ENCODE measurements around the gene ATAD1. TPM values are rescaled to one million over a fixed set of nuclear protein-coding genes. Genes with fewer than 3 reads are reported as not detected.
"Not testable (repeated sequence)": the region's sequence is repeated elsewhere in the genome, so short reads cannot be mapped to it uniquely, and the experiment has no call there.

Gene ATAD1
- total and polyA plus RNA-seq, 8 donors, result 3.6 to 23.4 (median 16.0) TPM

GRCh38 chr10:87861953-87862678 is 44.1 kb upstream of the ATAD1 start:
- TF ChIP-seq CTCF (IDR thresholded peaks at IDR 0.05), result no peak
- no peak for FAIRE-seq
- WGBS, 2 donors, result 0% methylated on average over 57 of the region's 57 CpGs

GRCh38 chr10:87861566-87861952 is 43.5 kb upstream of the ATAD1 start:
- ATAC-seq, result peak; percentile 38 to 62 (median 52)
- intact Hi-C loops (cut with DNase I), result no loop called here
- peaks cover 4 to 11% (median 7%) of the 10 kb centered on the region in 3 donors for H3K4me1 ChIP-seq

More at GRCh38 chr10:87861953-87862678, 44.1 kb upstream of the ATAD1 start:
- Histone ChIP-seq H3K9me3 (no peaks in the 10 kb centered on the region), H3K36me3 (no peaks in the 10 kb centered on the region), H3K4me1 (peaks cover 4 to 11% (median 7%) of the 10 kb centered on the region in 3 donors), H3K4me3 (peak overlapping the region; percentile 77 to 99 (median 91)), H3K27ac (peak overlapping the region; percentile 80 to 98 (median 95)), H3K27me3 (no peaks in the 10 kb centered on the region)
- intact Hi-C loops (cut with DNase I), result no loop called here
- DNase-seq, result peak; percentile 96 to 98 (median 98)
- peak; percentile 81 to 89 (median 84) for ATAC-seq

GRCh38 chr10:87860816-87861403 is 42.9 kb upstream of the ATAD1 start:
- 47 to 49% methylated on average over 4 of the region's 4 CpGs for WGBS, 2 donors
- no peak for TF ChIP-seq CTCF (IDR thresholded peaks at IDR 0.05)
- H3K4me1 ChIP-seq, result peaks cover 4 to 11% (median 7%) of the 10 kb centered on the region in 3 donors
- ATAC-seq (no peak), FAIRE-seq (no peak), DNase-seq (no peak)
- no peaks in the 10 kb centered on the region for H3K9me3 ChIP-seq
- H3K27ac ChIP-seq, result peak overlapping the region; percentile 80 to 98 (median 95)
- peak overlapping the region in 2 of 4 donors; percentile 88 to 94 for H3K4me3 ChIP-seq
- H3K36me3 ChIP-seq, result no peaks in the 10 kb centered on the region
- intact Hi-C loops (cut with DNase I), result no loop called here
- no peaks in the 10 kb centered on the region for H3K27me3 ChIP-seq

More at GRCh38 chr10:87861566-87861952, 43.5 kb upstream of the ATAD1 start:
- DNase-seq, result peak; percentile 81 to 90 (median 84)
- H3K9me3 ChIP-seq, result no peaks in the 10 kb centered on the region
- TF ChIP-seq CTCF (IDR thresholded peaks at IDR 0.05), result no peak
- H3K4me3 ChIP-seq, result peak overlapping the region; percentile 77 to 99 (median 91)
- WGBS, 2 donors, result 2 to 3% methylated on average over 16 of the region's 16 CpGs
- H3K27ac ChIP-seq, result peak overlapping the region; percentile 80 to 98 (median 95)
- H3K36me3 ChIP-seq, result no peaks in the 10 kb centered on the region
- FAIRE-seq, result no peak
- no peaks in the 10 kb centered on the region for H3K27me3 ChIP-seq

GRCh38 chr10:87860156-87860795 is 42.2 kb upstream of the ATAD1 start:
- ATAC-seq, result no peak
- H3K36me3 ChIP-seq, result no peaks in the 10 kb centered on the region
- peak in 1 of 4 donors; percentile 10 for TF ChIP-seq CTCF (IDR thresholded peaks at IDR 0.05)
- H3K9me3 ChIP-seq, result no peaks in the 10 kb centered on the region
- no peaks in the 10 kb centered on the region for H3K27me3 ChIP-seq
- no peak for FAIRE-seq
- whole genome bisulfite sequencing, 2 donors, result 59 to 65% methylated on average over 3 of the region's 3 CpGs
- H3K27ac ChIP-seq, result no peak overlapping the region
- no peak for DNase-seq
- intact Hi-C loops (cut with DNase I), result no loop called here
- H3K4me3 ChIP-seq, result no peak overlapping the region
- peaks cover 4 to 11% (median 7%) of the 10 kb centered on the region in 3 donors for H3K4me1 ChIP-seq

GRCh38 chr10:87855665-87856064 is 37.6 kb upstream of the ATAD1 start:
- DNase-seq, result not testable (repeated sequence)
- intact Hi-C loops (cut with DNase I), result loop anchor here in 1 of 3 donors (10.0 kb wide), 2 partner anchors 539 to 699 kb away; no protein-coding TSS in a partner anchor

GRCh38 chr10:87855247-87855646 is 37.2 kb upstream of the ATAD1 start:
- not testable (repeated sequence) for H3K9me3 ChIP-seq, H3K27ac ChIP-seq, DNase-seq, H3K4me3 ChIP-seq, FAIRE-seq, H3K36me3 ChIP-seq, H3K27me3 ChIP-seq, ATAC-seq, H3K4me1 ChIP-seq
- WGBS, 2 donors, result 86 to 90% methylated on average over 5 of the region's 5 CpGs
- intact Hi-C loops (cut with DNase I), result loop anchor here in 1 of 3 donors (10.0 kb wide), 2 partner anchors 540 to 700 kb away; no protein-coding TSS in a partner anchor

More at GRCh38 chr10:87855665-87856064, 37.6 kb upstream of the ATAD1 start:
- not testable (repeated sequence) for H3K4me3 ChIP-seq, H3K36me3 ChIP-seq, H3K9me3 ChIP-seq, ATAC-seq, H3K4me1 ChIP-seq, H3K27me3 ChIP-seq, FAIRE-seq, H3K27ac ChIP-seq
- 84 to 97% methylated on average over 4 of the region's 4 CpGs for WGBS, 2 donors
